Prostate gland (tissue), 2 donors: ENCODE results near the gene PIEZO2. TPM values are rescaled to one million over a fixed set of nuclear protein-coding genes. Genes with fewer than 3 reads are reported as not detected.
A peak's percentile ranks its signal among the peaks of the same experiment; 100 is the strongest.

Experiments
- DNase-seq: peaks from one replicate; pipeline ENCODE4 v3.0.0-alpha.2; 2019; ENCODE audit warnings: low spot score
- H3K27ac ChIP-seq, 2 donors: fragments of 200-600 bp; sonication (generic); 2 replicates each; pipeline ENCODE4 v1.5.1; 2017 to 2019
- H3K27me3 ChIP-seq: fragments of 200-600 bp; sonication (generic); replicated peaks from 2 replicates; pipeline ENCODE4 v1.5.1; 2019; ENCODE audit not compliant: insufficient read depth
- H3K36me3 ChIP-seq, 2 donors: fragments of 200-600 bp; sonication (generic); 1 replicate in 1 of 2; 2 replicates in 1 of 2; pipeline versions ENCODE4 v1.5.1 to v1.8.1; 2017 to 2019
- H3K4me1 ChIP-seq: fragments of 200-600 bp; sonication (generic); replicated peaks from 2 replicates; pipeline ENCODE4 v1.5.1; 2019
- H3K4me3 ChIP-seq, 2 donors: fragments of 200-600 bp; sonication (generic); 2 replicates each; pipeline ENCODE4 v1.5.1; 2017 to 2019
- H3K9me3 ChIP-seq: fragments of 200-600 bp; sonication (generic); 2 replicates; pipeline ENCODE4 v1.5.1; 2017
- CTCF ChIP-seq, 4 experiments: fragments of 200-600 bp in 2 of 4; fragments of 450-650 bp in 2 of 4; sonication (generic) in 2 of 4; IDR thresholded peaks; 1 replicate in 3 of 4; 2 replicates in 1 of 4; pipeline ENCODE4 v1.5.1; 2016 to 2019; ENCODE audit warnings: antibody characterized with exemption in 4 of 4, mild to moderate bottlenecking in 2 of 4, moderate library complexity in 2 of 4
- POLR2A ChIP-seq: fragments of 450-650 bp; IDR thresholded peaks from one replicate; pipeline ENCODE4 v1.6.1; 2016; ENCODE audit warnings: antibody characterized with exemption, mild to moderate bottlenecking
- POLR2AphosphoS5 ChIP-seq: sonication (generic); formaldehyde crosslinking; IDR thresholded peaks from one replicate; pipeline ENCODE4 v1.6.1; 2017; ENCODE audit warnings: antibody characterized with exemption
- WGBS: methylation state at CpG from one replicate; pipeline ENCODE4 v1.1.5; 2018; 5-methylcytosine and 5-hydroxymethylcytosine counted together
- intact Hi-C: fragments of 100-400 bp; cut with DNase I; formaldehyde crosslinking; loops from one replicate; pipeline ENCODE4 v1.14.2; 2022
- total RNA-seq, 2 donors: library from RNA; depleted of rRNA; stranded (reverse); fragments of >200 nt; gene quantifications; one replicate each; pipeline ENCODE4 v1.1.0, GENCODE V29; 2016

The PIEZO2 gene
- total RNA-seq, 2 donors from 2014 or later: 4.1 to 19.0 TPM

DNA sequence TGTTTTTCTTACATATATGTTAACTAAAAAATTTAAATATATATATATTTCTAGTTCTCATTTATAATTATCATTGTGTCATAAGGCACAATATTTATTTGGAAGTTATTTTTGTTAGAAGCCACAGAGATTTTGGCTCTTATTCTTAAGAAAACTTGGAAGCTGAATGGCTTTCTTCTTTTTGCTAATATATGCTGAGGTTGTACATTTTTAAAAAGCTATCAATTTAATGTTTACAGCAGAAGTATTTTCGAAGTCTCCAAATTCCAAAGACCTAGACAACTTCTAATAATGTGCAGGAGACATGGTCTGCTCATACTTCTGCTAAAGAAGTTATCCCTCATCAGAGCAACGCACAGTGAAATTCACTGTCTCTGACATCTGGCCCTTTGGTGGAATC lies 3.7 kb upstream of the PIEZO2 start:
- Histone ChIP-seq H3K4me1 (no peaks in the 10 kb centered on the region), H3K4me3 (no peak overlapping the region), H3K27me3 (peaks cover 8% of the 10 kb centered on the region), H3K27ac (no peak overlapping the region), H3K36me3 (no peaks in the 10 kb centered on the region), H3K9me3 (no peaks in the 10 kb centered on the region)
- no peak for DNase-seq
- TF ChIP-seq CTCF (IDR thresholded peaks at IDR 0.05) (no peak), POLR2A (no peak), POLR2AphosphoS5 (no peak)
- 90% methylated on average over 2 of the region's 2 CpGs for WGBS
- intact Hi-C loops: loop anchor here (5.0 kb wide), 1 partner anchor 591 kb away; no protein-coding TSS in a partner anchor

DNA sequence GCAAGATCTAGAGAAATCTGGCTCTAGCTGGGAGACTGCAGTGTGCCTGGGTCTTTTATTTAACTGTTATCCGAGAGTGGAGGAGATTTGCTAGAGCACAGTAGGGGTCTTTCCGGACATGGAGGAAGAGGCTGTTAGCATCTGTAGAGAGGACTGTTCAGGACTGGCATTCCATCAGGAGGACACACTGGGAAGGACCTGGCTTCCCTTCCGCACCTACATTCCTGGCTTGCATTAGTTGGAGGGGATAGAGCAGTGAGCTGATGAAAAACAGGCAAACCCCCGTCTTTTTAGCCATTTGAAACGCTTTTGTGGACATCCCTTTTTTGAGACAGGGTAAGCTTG lies 874 bp upstream of the PIEZO2 start:
- peaks cover 10% of the 10 kb centered on the region for H3K27me3 ChIP-seq
- WGBS: 81% methylated on average over 5 of the region's 5 CpGs
- no peak for DNase-seq
- no peaks in the 10 kb centered on the region for H3K4me1 ChIP-seq
- no peaks in the 10 kb centered on the region for H3K9me3 ChIP-seq
- H3K27ac ChIP-seq: no peak overlapping the region
- TF ChIP-seq CTCF (IDR thresholded peaks at IDR 0.05) (no peak), POLR2A (no peak), POLR2AphosphoS5 (no peak)
- no peaks in the 10 kb centered on the region for H3K36me3 ChIP-seq
- no peak overlapping the region for H3K4me3 ChIP-seq
- intact Hi-C loops: loop anchor here (5.0 kb wide), 1 partner anchor 588 kb away; no protein-coding TSS in a partner anchor

GRCh38 chr18:11148680-11149440 lies 509 bp downstream of the PIEZO2 start:
- peak overlapping the region in 1 of 2 donors; percentile 50 for H3K27ac ChIP-seq

GRCh38 chr18:11147962-11148679 lies 1.2 kb downstream of the PIEZO2 start:
- H3K27me3 ChIP-seq: peaks cover 10% of the 10 kb centered on the region

More at GRCh38 chr18:11148680-11149440, 509 bp downstream of the PIEZO2 start:
- H3K36me3 ChIP-seq: no peaks in the 10 kb centered on the region
- TF ChIP-seq CTCF (IDR thresholded peaks at IDR 0.05): no peak
- TF ChIP-seq POLR2A: no peak
- TF ChIP-seq POLR2AphosphoS5: no peak
- under 1% methylated on average over 23 of the region's 86 CpGs for WGBS
- H3K4me1 ChIP-seq: no peaks in the 10 kb centered on the region
- no peaks in the 10 kb centered on the region for H3K9me3 ChIP-seq
- H3K27me3 ChIP-seq: peaks cover 10% of the 10 kb centered on the region
- DNase-seq: no peak
- intact Hi-C loops: loop anchor here (5.0 to 10.0 kb wide), 2 partner anchors 107 to 224 kb away; no protein-coding TSS in a partner anchor
- H3K4me3 ChIP-seq: peak overlapping the region; percentile 37 to 41

More at GRCh38 chr18:11147962-11148679, 1.2 kb downstream of the PIEZO2 start:
- TF ChIP-seq POLR2AphosphoS5: no peak
- TF ChIP-seq CTCF (IDR thresholded peaks at IDR 0.05): no peak
- no peak for TF ChIP-seq POLR2A
- Histone ChIP-seq H3K4me1 (no peaks in the 10 kb centered on the region), H3K27ac (peak overlapping the region in 1 of 2 donors; percentile 50), H3K36me3 (no peaks in the 10 kb centered on the region), H3K4me3 (peak overlapping the region; percentile 37 to 41), H3K9me3 (no peaks in the 10 kb centered on the region)
- intact Hi-C loops: loop anchor here (5.0 to 10.0 kb wide), 2 partner anchors 106 to 223 kb away; no protein-coding TSS in a partner anchor
- no peak for DNase-seq
- WGBS: 14% methylated on average over 36 of the region's 39 CpGs
